Endothelial cell of umbilical vein (primary cell): ENCODE measurements around the gene ISG15.

Experiments
- CTCF ChIP-seq, 2 donors: IDR thresholded peaks; 1 replicate in 1 of 2; 2 replicates in 1 of 2; pipeline ENCODE4 v1.5.1; 2011; ENCODE audit warnings: low read length in 2 of 2, mild to moderate bottlenecking in 2 of 2, moderate library complexity in 2 of 2, control low read depth in 1 of 2, inconsistent platforms in 1 of 2, low read depth in 1 of 2; ENCODE audit not compliant: insufficient read depth in 1 of 2; ENCODE audit errors: extremely low read depth in 1 of 2
- EZH2 ChIP-seq: IDR thresholded peaks from 2 replicates; pipeline ENCODE4 v1.6.1; 2012; ENCODE audit warnings: borderline replicate concordance, low read depth, mild to moderate bottlenecking, moderate library complexity, low read length, inconsistent platforms; ENCODE audit not compliant: severe bottlenecking
- FOS ChIP-seq: IDR thresholded peaks from 2 replicates; pipeline ENCODE4 v1.6.1; 2011; ENCODE audit warnings: mild to moderate bottlenecking, low read length, moderate library complexity, borderline replicate concordance; ENCODE audit not compliant: insufficient read depth
- GATA2 ChIP-seq: IDR thresholded peaks from 2 replicates; pipeline ENCODE4 v1.7.0; 2011; ENCODE audit warnings: low read depth, mild to moderate bottlenecking, moderate library complexity, mixed read lengths, low read length; ENCODE audit not compliant: insufficient read length, insufficient read depth
- JUN ChIP-seq: IDR thresholded peaks from 2 replicates; pipeline ENCODE4 v1.6.1; 2011; ENCODE audit warnings: borderline replicate concordance, low read depth; ENCODE audit not compliant: insufficient read length, insufficient read depth
- MAX ChIP-seq: IDR thresholded peaks from 2 replicates; pipeline ENCODE4 v1.6.1; 2011; ENCODE audit not compliant: insufficient read depth, insufficient read length
- MYC ChIP-seq: IDR thresholded peaks from one replicate; pipeline ENCODE4 v1.6.1; 2011; ENCODE audit warnings: mild to moderate bottlenecking, low read depth, low read length
- POLR2A ChIP-seq: IDR thresholded peaks from 2 replicates; pipeline ENCODE4 v1.6.1; 2012; ENCODE audit warnings: low read depth, mild to moderate bottlenecking, control low read depth, low read length
- POLR2AphosphoS5 ChIP-seq: IDR thresholded peaks from 2 replicates; pipeline ENCODE4 v1.6.1; 2012; ENCODE audit warnings: low read depth, mild to moderate bottlenecking, control low read depth, low read length, moderate library complexity; ENCODE audit not compliant: insufficient read depth

GRCh38 chr1:1004420-1004779 is 8.9 kb upstream of the ISG15 start:
- TF ChIP-seq POLR2A: no peak
- TF ChIP-seq CTCF (IDR thresholded peaks at IDR 0.05; ENCODE audit: extremely low read depth in 1 of 2, insufficient read depth in 1 of 2, low read depth in 1 of 2, low read length in 2 of 2): no peak
- TF ChIP-seq POLR2AphosphoS5: no peak
- TF ChIP-seq MAX: no peak
- TF ChIP-seq MYC: no peak
- no peak for TF ChIP-seq EZH2
- no peak for TF ChIP-seq JUN
- no peak for TF ChIP-seq GATA2
- no peak for TF ChIP-seq FOS
